Hematopoietic multipotent progenitor cell treated with erythropoietin and hydrocortisone succinate and interleukin-3 and kit ligand, for 8 days (in vitro differentiated cells): ENCODE results near the gene GTF3C4.

Experiments
- DNase-seq: peaks from one replicate; pipeline ENCODE4 v3.0.0-alpha.2; 2015

Gene GTF3C4

GRCh38 chr9:132670457-132671391 lies at the start of gene GTF3C4:
Gene GTF3C4 (plus strand): TSS chr9:132670464. CDS start chr9:132670599, 135 bp downstream.
- DNase-seq, result peak; percentile 47

GRCh38 chr9:132622159-132622558 lies 48.1 kb upstream of the GTF3C4 start:
- peak; percentile 15 for DNase-seq

GRCh38 chr9:132626285-132626684 lies 44.0 kb upstream of the GTF3C4 start:
- no peak for DNase-seq

GRCh38 chr9:132627106-132627505 lies 43.2 kb upstream of the GTF3C4 start:
- no peak for DNase-seq

GRCh38 chr9:132627594-132627993 lies 42.7 kb upstream of the GTF3C4 start:
- DNase-seq, result no peak

- no peak for DNase-seq
These were observed 41.5 kb upstream of the GTF3C4 start for GRCh38 chr9:132628746-132629145.

- DNase-seq, result no peak
These were observed 40.1 kb upstream of the GTF3C4 start for GRCh38 chr9:132630116-132630515.

- no peak for DNase-seq
These were observed 39.5 kb upstream of the GTF3C4 start for GRCh38 chr9:132630811-132631210.

- no peak for DNase-seq
These were observed 39.0 kb upstream of the GTF3C4 start for GRCh38 chr9:132631280-132631679.

GRCh38 chr9:132631685-132632084 lies 38.6 kb upstream of the GTF3C4 start:
- peak; percentile 66 for DNase-seq

- no peak for DNase-seq
These were observed 37.7 kb upstream of the GTF3C4 start for GRCh38 chr9:132632413-132633129.

GRCh38 chr9:132634327-132634726 lies 35.9 kb upstream of the GTF3C4 start:
- DNase-seq, result no peak

- DNase-seq, result no peak
These were observed 32.9 kb upstream of the GTF3C4 start for GRCh38 chr9:132637351-132637750.

GRCh38 chr9:132637801-132638200 lies 32.5 kb upstream of the GTF3C4 start:
- no peak for DNase-seq

- no peak for DNase-seq
These were observed 32.0 kb upstream of the GTF3C4 start for GRCh38 chr9:132638240-132638639.

- no peak for DNase-seq
These were observed 30.9 kb upstream of the GTF3C4 start for GRCh38 chr9:132639322-132639721.

GRCh38 chr9:132641216-132641615 lies 29.0 kb upstream of the GTF3C4 start:
- DNase-seq, result no peak

GRCh38 chr9:132644251-132644650 lies 26.0 kb upstream of the GTF3C4 start:
- DNase-seq, result peak; percentile 20

- no peak for DNase-seq
These were observed 25.0 kb upstream of the GTF3C4 start for GRCh38 chr9:132645306-132645705.

- DNase-seq, result no peak
These were observed 24.6 kb upstream of the GTF3C4 start for GRCh38 chr9:132645711-132646110.

- DNase-seq, result no peak
These were observed 23.5 kb upstream of the GTF3C4 start for GRCh38 chr9:132646726-132647125.

- no peak for DNase-seq
These were observed 22.9 kb upstream of the GTF3C4 start for GRCh38 chr9:132647355-132647754.

GRCh38 chr9:132647806-132648205 lies 22.5 kb upstream of the GTF3C4 start:
- DNase-seq, result no peak

- DNase-seq, result no peak
These were observed 22.0 kb upstream of the GTF3C4 start for GRCh38 chr9:132648283-132648682.
